Measurements from ENCODE around the gene NDUFV2. TPM values are rescaled to one million over a fixed set of nuclear protein-coding genes. Genes with fewer than 3 reads are reported as not detected.

Gene NDUFV2
- total and polyA plus RNA-seq, 2 of the 13 experiments (the other 11 are each of a cell fraction or from before 2014, with no cell fraction given), result 216 to 299 TPM

- WGBS (ENCODE audit: low lambda C conversion rate), result 95% methylated on average over 4 of the region's 4 CpGs
- CTCF ChIA-PET (ENCODE audit: low intra/inter-chr PET ratio, low total read pairs), result no interaction called here
- intact Hi-C loops (cut with micrococcal nuclease; ENCODE audit: unreplicated experiment) (no loop called here), in situ Hi-C loops (cut with HindIII; ENCODE audit: extremely low pct_ligation_motif_present, low pct_unique_long_range_greater_than_20kb) (no loop called here)
- peaks cover 32% of the 10 kb centered on the region for H3K79me2 ChIP-seq (ENCODE audit: insufficient read depth, low read length)
- FAIRE-seq (no peak), ATAC-seq (no peak), DNase-seq (ENCODE audit: low spot score) (no peak)
- H3K36me3 ChIP-seq (replicated peaks in 1 of 2; ENCODE audit: control insufficient read depth in 1 of 2, insufficient read depth in 2 of 2, low read length in 2 of 2), result peaks cover 10 to 72% of the 10 kb centered on the region in 2 experiments
- no TSS peak for BruUV-seq (replicated peaks)
- H3K9me3 ChIP-seq (ENCODE audit: low read length), result no peaks in the 10 kb centered on the region
- no peak overlapping the region for H3K4me3 ChIP-seq (replicated peaks in 1 of 3; ENCODE audit: insufficient read depth in 1 of 3, low read depth in 2 of 3, low read length in 3 of 3)
- H3K27ac ChIP-seq (ENCODE audit: extremely low read length, insufficient read depth, low read length), result no peak overlapping the region
- no peaks in the 10 kb centered on the region; a peak in 1 of 5 replicates for H3K27me3 ChIP-seq (ENCODE audit: control insufficient read depth in 1 of 2, insufficient read depth in 2 of 2, low read length in 2 of 2)
- H3K9ac ChIP-seq (ENCODE audit: insufficient read depth, low read depth, low read length), result no peak overlapping the region
- POLR2A ChIA-PET, result no interaction called here
- H4K20me1 ChIP-seq (ENCODE audit: insufficient read depth, low read length), result no peaks in the 10 kb centered on the region; the same call in 1 of the 2 replicates
- no peak for TF ChIP-seq ZNF747 (CRISPR knock-in tag; IDR thresholded peaks at IDR 0.05; ENCODE audit: borderline replicate concordance)
- TF ChIP-seq ATF5 (CRISPR knock-in tag; IDR thresholded peaks at IDR 0.05; ENCODE audit: low read depth), result no peak
- TF ChIP-seq ZNF510 (CRISPR knock-in tag; IDR thresholded peaks at IDR 0.05; ENCODE audit: low read depth), result no peak
- TF ChIP-seq ZKSCAN5 (CRISPR knock-in tag; IDR thresholded peaks at IDR 0.05), result no peak
- no peak for TF ChIP-seq FOSL2 (CRISPR knock-in tag; IDR thresholded peaks at IDR 0.05)
- H3K4me1 ChIP-seq (ENCODE audit: insufficient read depth, low read length), result peaks cover 16% of the 10 kb centered on the region
- no peak overlapping the region for H2AFZ ChIP-seq (ENCODE audit: low read length)
- H3K4me2 ChIP-seq (ENCODE audit: low read depth, low read length), result no peak overlapping the region
Observed at GRCh38 chr18:9130195-9130594, 27.7 kb downstream of the NDUFV2 start.

- peaks cover 21% of the 10 kb centered on the region for H3K4me1 ChIP-seq (ENCODE audit: insufficient read depth, low read length)
- no peaks in the 10 kb centered on the region; a peak in 1 of 5 replicates for H3K27me3 ChIP-seq (ENCODE audit: control insufficient read depth in 1 of 2, insufficient read depth in 2 of 2, low read length in 2 of 2)
- peaks cover 8 to 66% of the 10 kb centered on the region in 2 experiments for H3K36me3 ChIP-seq (replicated peaks in 1 of 2; ENCODE audit: control insufficient read depth in 1 of 2, insufficient read depth in 2 of 2, low read length in 2 of 2)
- ATAC-seq (no peak), FAIRE-seq (no peak), DNase-seq (ENCODE audit: low spot score) (no peak)
- no peak overlapping the region for H3K4me3 ChIP-seq (replicated peaks in 1 of 3; ENCODE audit: insufficient read depth in 1 of 3, low read depth in 2 of 3, low read length in 3 of 3)
- POLR2A ChIA-PET, result no interaction called here
- H3K79me2 ChIP-seq (ENCODE audit: insufficient read depth, low read length), result peaks cover 32% of the 10 kb centered on the region
- 93% methylated on average over 2 of the region's 2 CpGs for WGBS (ENCODE audit: low lambda C conversion rate)
- H4K20me1 ChIP-seq (ENCODE audit: insufficient read depth, low read length), result no peaks in the 10 kb centered on the region; the same call in 1 of the 2 replicates
- H2AFZ ChIP-seq (ENCODE audit: low read length), result no peak overlapping the region
- TF ChIP-seq MAFK (conservative IDR thresholded peaks at IDR 0.05 in 1 of 2, IDR thresholded peaks at IDR 0.05 in 1 of 2; ENCODE audit: low read length in 2 of 2) (peak; percentile 83 to 92), RBM22 (optimal IDR thresholded peaks at IDR 0.05; ENCODE audit: low read length) (peak; percentile 30), ZBTB46 (CRISPR knock-in tag; IDR thresholded peaks at IDR 0.05; ENCODE audit: borderline replicate concordance) (no peak), MAFF (IDR thresholded peaks at IDR 0.05; ENCODE audit: low read depth, low read length) (peak; percentile 92), RORA (CRISPR knock-in tag; IDR thresholded peaks at IDR 0.05) (no peak)
- no peak overlapping the region for H3K9ac ChIP-seq (ENCODE audit: insufficient read depth, low read depth, low read length)
- BruUV-seq (replicated peaks), result no TSS peak
- H3K9me3 ChIP-seq (ENCODE audit: low read length), result no peaks in the 10 kb centered on the region
- no peak overlapping the region for H3K4me2 ChIP-seq (ENCODE audit: low read depth, low read length)
- H3K27ac ChIP-seq (ENCODE audit: extremely low read length, insufficient read depth, low read length), result no peak overlapping the region
- intact Hi-C loops (cut with micrococcal nuclease; ENCODE audit: unreplicated experiment), result no loop called here
- in situ Hi-C loops (cut with HindIII; ENCODE audit: extremely low pct_ligation_motif_present, low pct_unique_long_range_greater_than_20kb), result no loop called here
- CTCF ChIA-PET (ENCODE audit: low intra/inter-chr PET ratio, low total read pairs), result no interaction called here
Observed at GRCh38 chr18:9130806-9131205, 28.3 kb downstream of the NDUFV2 start.
